ENCODE data around the gene SNUPN.
"Not testable (repeated sequence)": the region's sequence is repeated elsewhere in the genome, so short reads cannot be mapped to it uniquely, and the experiment has no call there.

DNA sequence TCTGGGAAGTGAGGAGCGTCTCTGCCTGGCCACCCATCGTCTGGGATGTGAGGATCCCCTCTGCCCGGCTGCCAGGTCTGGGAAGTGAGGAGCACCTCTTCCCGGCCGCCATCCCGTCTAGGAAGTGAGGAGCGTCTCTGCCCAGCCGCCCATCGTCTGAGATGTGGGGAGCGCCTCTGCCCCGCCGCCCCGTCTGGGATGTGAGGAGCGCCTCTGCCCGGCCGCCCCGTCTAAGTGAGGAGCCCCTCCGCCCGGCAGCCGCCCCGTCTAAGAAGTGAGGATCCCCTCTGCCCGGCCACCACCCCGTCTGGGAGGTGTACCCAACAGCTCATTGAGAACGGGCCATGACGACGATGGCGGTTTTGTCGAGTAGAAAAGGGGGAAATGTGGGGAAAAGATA lies 66.6 kb downstream of the SNUPN start:
- TF ChIP-seq EZH2 (IDR thresholded peaks at IDR 0.05; ENCODE audit: borderline replicate concordance, low read depth, low read length, poor library complexity, severe bottlenecking); CTCF (conservative IDR thresholded peaks at IDR 0.05; ENCODE audit: low read depth, low read length): not testable (repeated sequence)

All from A673 (cell line).